ENCODE measurements around the gene PAX7. TPM values are rescaled to one million over a fixed set of nuclear protein-coding genes. Genes with fewer than 3 reads are reported as not detected.

PAX7 gene
- total and polyA plus RNA-seq, 2 donors (not counting 3 experiments of a cell fraction or from before 2014, with no cell fraction given) = not detected

- Histone ChIP-seq H3K27ac (ENCODE audit: insufficient read depth, low read depth, low read length) (no peak overlapping the region), H3K9me3 (replicated peaks; ENCODE audit: control insufficient read depth, insufficient read depth, low read length) (no peaks in the 10 kb centered on the region), H3K9ac (replicated peaks; ENCODE audit: extremely low read depth, insufficient read depth, low read length) (no peak overlapping the region), H4K20me1 (replicated peaks; ENCODE audit: control insufficient read depth, extremely low read depth, insufficient read depth, low read length) (no peaks in the 10 kb centered on the region), H3K4me3 (replicated peaks in 1 of 3; ENCODE audit: insufficient read depth in 1 of 3, low read depth in 1 of 3, low read length in 3 of 3) (no peak overlapping the region), H3K4me2 (ENCODE audit: insufficient read depth, low read length) (no peak overlapping the region), H3K27me3 (ENCODE audit: control insufficient read depth in 2 of 2, insufficient read depth in 2 of 2, low read length in 2 of 2) (no peaks in the 10 kb centered on the region), H2AFZ (ENCODE audit: low read depth, low read length) (no peak overlapping the region), H3K79me2 (ENCODE audit: control insufficient read depth, insufficient read depth, low read length) (no peaks in the 10 kb centered on the region), H3K9me1 (replicated peaks; ENCODE audit: control insufficient read depth, extremely low read depth, insufficient read depth, low read length) (no peaks in the 10 kb centered on the region), H3K36me3 (ENCODE audit: control insufficient read depth in 2 of 2, extremely low read depth in 1 of 2, insufficient read depth in 2 of 2, low read length in 2 of 2) (no peaks in the 10 kb centered on the region), H3K4me1 (ENCODE audit: control insufficient read depth, extremely low read depth, insufficient read depth, low read length) (no peaks in the 10 kb centered on the region)
- TF ChIP-seq GATA2 (IDR thresholded peaks at IDR 0.05; ENCODE audit: insufficient read depth, insufficient read length, low read depth, low read length) (no peak), MYC (IDR thresholded peaks at IDR 0.05; ENCODE audit: low read depth, low read length) (no peak), FOS (IDR thresholded peaks at IDR 0.05; ENCODE audit: borderline replicate concordance, insufficient read depth, low read length) (no peak), POLR2AphosphoS5 (IDR thresholded peaks at IDR 0.05; ENCODE audit: insufficient read depth, low read depth, low read length) (no peak), EZH2 (IDR thresholded peaks at IDR 0.05; ENCODE audit: borderline replicate concordance, low read depth, low read length, severe bottlenecking) (no peak), POLR2A (IDR thresholded peaks at IDR 0.05; ENCODE audit: low read depth, low read length) (no peak), JUN (IDR thresholded peaks at IDR 0.05; ENCODE audit: borderline replicate concordance, insufficient read depth, insufficient read length, low read depth) (no peak)
- TF ChIP-seq, protein P1, sequence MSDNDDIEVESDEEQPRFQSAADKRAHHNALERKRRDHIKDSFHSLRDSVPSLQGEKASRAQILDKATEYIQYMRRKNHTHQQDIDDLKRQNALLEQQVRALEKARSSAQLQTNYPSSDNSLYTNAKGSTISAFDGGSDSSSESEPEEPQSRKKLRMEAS (IDR thresholded peaks at IDR 0.05; ENCODE audit: insufficient read depth, insufficient read length) = no peak
- TF ChIP-seq, protein P2, sequence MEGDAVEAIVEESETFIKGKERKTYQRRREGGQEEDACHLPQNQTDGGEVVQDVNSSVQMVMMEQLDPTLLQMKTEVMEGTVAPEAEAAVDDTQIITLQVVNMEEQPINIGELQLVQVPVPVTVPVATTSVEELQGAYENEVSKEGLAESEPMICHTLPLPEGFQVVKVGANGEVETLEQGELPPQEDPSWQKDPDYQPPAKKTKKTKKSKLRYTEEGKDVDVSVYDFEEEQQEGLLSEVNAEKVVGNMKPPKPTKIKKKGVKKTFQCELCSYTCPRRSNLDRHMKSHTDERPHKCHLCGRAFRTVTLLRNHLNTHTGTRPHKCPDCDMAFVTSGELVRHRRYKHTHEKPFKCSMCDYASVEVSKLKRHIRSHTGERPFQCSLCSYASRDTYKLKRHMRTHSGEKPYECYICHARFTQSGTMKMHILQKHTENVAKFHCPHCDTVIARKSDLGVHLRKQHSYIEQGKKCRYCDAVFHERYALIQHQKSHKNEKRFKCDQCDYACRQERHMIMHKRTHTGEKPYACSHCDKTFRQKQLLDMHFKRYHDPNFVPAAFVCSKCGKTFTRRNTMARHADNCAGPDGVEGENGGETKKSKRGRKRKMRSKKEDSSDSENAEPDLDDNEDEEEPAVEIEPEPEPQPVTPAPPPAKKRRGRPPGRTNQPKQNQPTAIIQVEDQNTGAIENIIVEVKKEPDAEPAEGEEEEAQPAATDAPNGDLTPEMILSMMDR (IDR thresholded peaks at IDR 0.05; ENCODE audit: extremely low read depth in 1 of 2, insufficient read depth in 1 of 2, low read depth in 1 of 2, low read length in 2 of 2) = no peak
- ChIA-PET POLR2A (no interaction called here), CTCF (no interaction called here)
- DNase-seq (ENCODE audit: low read depth, low spot score) = no peak
- intact Hi-C loops (cut with micrococcal nuclease) = no loop called here
- no peak for FAIRE-seq
- dilution Hi-C loops (cut with MboI; ENCODE audit: extremely low pct_ligation_motif_present, low sequenced_read_pairs) = no loop called here
- no TSS peak for BruUV-seq (replicated peaks)
Observed at GRCh38 chr1:18768086-18768485, 137.4 kb downstream of the PAX7 start.
